Fibroblast of lung (primary cell): Measurements from ENCODE around the gene CLDN9.
"Not testable (repeated sequence)": the region's sequence is repeated elsewhere in the genome, so short reads cannot be mapped to it uniquely, and the experiment has no call there.

Source experiments
- EZH2 ChIP-seq: IDR thresholded peaks from 2 replicates; pipeline ENCODE4 v1.5.1; 2012; ENCODE audit warnings: low read length, control low read depth, mild to moderate bottlenecking; ENCODE audit errors: missing control alignments
- TF ChIP-seq, protein P1 (sequence below), 2 donors: IDR thresholded peaks in 1 of 2; conservative IDR thresholded peaks in 1 of 2; 1 replicate in 1 of 2; 2 replicates in 1 of 2; pipeline ENCODE4 v1.5.1; 2011 to 2012; ENCODE audit warnings: low read length in 2 of 2, control low read depth in 1 of 2, inconsistent platforms in 1 of 2, low read depth in 1 of 2, mild to moderate bottlenecking in 1 of 2

DNA sequence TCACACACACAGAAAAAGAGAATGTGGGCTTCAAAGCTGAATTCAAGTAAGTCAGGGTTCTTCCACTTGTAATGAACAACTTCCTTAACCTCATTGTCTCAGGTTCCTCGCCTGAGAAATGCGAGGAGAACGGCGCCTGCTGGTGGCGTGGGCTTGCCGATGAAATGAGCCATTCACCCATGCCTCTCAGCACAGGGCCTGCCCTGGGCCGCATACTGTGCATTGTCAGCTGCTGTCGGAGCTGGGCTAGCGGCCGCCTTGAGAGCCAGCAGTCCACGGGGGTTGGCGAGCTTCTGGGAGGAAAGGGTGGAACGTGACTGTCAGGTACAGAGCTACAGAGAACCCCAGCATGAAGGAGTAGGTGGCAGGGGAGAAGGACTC lies 40.6 kb downstream of the CLDN9 start:
- TF ChIP-seq, protein P1, sequence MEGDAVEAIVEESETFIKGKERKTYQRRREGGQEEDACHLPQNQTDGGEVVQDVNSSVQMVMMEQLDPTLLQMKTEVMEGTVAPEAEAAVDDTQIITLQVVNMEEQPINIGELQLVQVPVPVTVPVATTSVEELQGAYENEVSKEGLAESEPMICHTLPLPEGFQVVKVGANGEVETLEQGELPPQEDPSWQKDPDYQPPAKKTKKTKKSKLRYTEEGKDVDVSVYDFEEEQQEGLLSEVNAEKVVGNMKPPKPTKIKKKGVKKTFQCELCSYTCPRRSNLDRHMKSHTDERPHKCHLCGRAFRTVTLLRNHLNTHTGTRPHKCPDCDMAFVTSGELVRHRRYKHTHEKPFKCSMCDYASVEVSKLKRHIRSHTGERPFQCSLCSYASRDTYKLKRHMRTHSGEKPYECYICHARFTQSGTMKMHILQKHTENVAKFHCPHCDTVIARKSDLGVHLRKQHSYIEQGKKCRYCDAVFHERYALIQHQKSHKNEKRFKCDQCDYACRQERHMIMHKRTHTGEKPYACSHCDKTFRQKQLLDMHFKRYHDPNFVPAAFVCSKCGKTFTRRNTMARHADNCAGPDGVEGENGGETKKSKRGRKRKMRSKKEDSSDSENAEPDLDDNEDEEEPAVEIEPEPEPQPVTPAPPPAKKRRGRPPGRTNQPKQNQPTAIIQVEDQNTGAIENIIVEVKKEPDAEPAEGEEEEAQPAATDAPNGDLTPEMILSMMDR (conservative IDR thresholded peaks at IDR 0.05 in 1 of 2, IDR thresholded peaks at IDR 0.05 in 1 of 2; ENCODE audit: low read depth in 1 of 2, low read length in 2 of 2), result not testable (repeated sequence)
- TF ChIP-seq EZH2, result not testable (repeated sequence)
